ENCODE results near the gene FGD3.
"Not testable (repeated sequence)": the region's sequence is repeated elsewhere in the genome, so short reads cannot be mapped to it uniquely, and the experiment has no call there.

The FGD3 gene

GRCh38 chr9:92979283-92980056, 32.1 kb downstream of the FGD3 start:
- no peak for DNase-seq

- DNase-seq, result no peak
These were observed 32.9 kb downstream of the FGD3 start for GRCh38 chr9:92980085-92980745.

- no peak for DNase-seq
These were observed 34.8 kb downstream of the FGD3 start for GRCh38 chr9:92982130-92982529.

GRCh38 chr9:92983984-92984589, 36.8 kb downstream of the FGD3 start:
- DNase-seq, result no peak

GRCh38 chr9:92984976-92985375, 37.7 kb downstream of the FGD3 start:
- DNase-seq, result no peak

- peak; percentile 55 to 56 for DNase-seq
These were observed 39.1 kb downstream of the FGD3 start for GRCh38 chr9:92986176-92987119.

- no peak for DNase-seq
These were observed 41.0 kb downstream of the FGD3 start for GRCh38 chr9:92988215-92988768.

GRCh38 chr9:92989561-92989960, 42.2 kb downstream of the FGD3 start:
- no peak for DNase-seq

GRCh38 chr9:92990461-92990860, 43.1 kb downstream of the FGD3 start:
- DNase-seq, result no peak

GRCh38 chr9:92992549-92992948, 45.2 kb downstream of the FGD3 start:
- DNase-seq, result no peak

- DNase-seq, result not testable (repeated sequence)
These were observed 51.5 kb downstream of the FGD3 start for GRCh38 chr9:92998871-92999270.

GRCh38 chr9:93001031-93001430, 53.7 kb downstream of the FGD3 start:
- DNase-seq, result no peak

- no peak for DNase-seq
These were observed 55.4 kb downstream of the FGD3 start for GRCh38 chr9:93002700-93003099.

- peak; percentile 25 to 28 for DNase-seq
These were observed 56.5 kb downstream of the FGD3 start for GRCh38 chr9:93003552-93004407.

GRCh38 chr9:93004561-93004960, 57.2 kb downstream of the FGD3 start:
- no peak for DNase-seq

GRCh38 chr9:93005876-93006275, 58.6 kb downstream of the FGD3 start:
- no peak for DNase-seq

GRCh38 chr9:93007529-93008058, 60.3 kb downstream of the FGD3 start:
- DNase-seq, result no peak

GRCh38 chr9:93008457-93008856, 61.1 kb downstream of the FGD3 start:
- DNase-seq, result no peak

- DNase-seq, result no peak
These were observed 62.2 kb downstream of the FGD3 start for GRCh38 chr9:93009337-93010015.

- no peak for DNase-seq
These were observed 62.7 kb downstream of the FGD3 start for GRCh38 chr9:93010056-93010455.
